A549 (cell line): ENCODE results near the gene PANK3.

ENCODE experiments used
- ESRRA ChIP-seq: fragments of 150-350 bp; IDR thresholded peaks from 2 replicates; pipeline ENCODE4 v1.6.1; 2014; ENCODE audit warnings: mild to moderate bottlenecking, low read length, borderline replicate concordance
- JUN ChIP-seq, 2 experiments: fragments of >200 bp; sonication (Bioruptor Twin); formaldehyde crosslinking; IDR thresholded peaks; 2 replicates in 1 of 2; 3 replicates in 1 of 2; pipeline ENCODE4 v1.6.1; 2016 to 2017

DNA sequence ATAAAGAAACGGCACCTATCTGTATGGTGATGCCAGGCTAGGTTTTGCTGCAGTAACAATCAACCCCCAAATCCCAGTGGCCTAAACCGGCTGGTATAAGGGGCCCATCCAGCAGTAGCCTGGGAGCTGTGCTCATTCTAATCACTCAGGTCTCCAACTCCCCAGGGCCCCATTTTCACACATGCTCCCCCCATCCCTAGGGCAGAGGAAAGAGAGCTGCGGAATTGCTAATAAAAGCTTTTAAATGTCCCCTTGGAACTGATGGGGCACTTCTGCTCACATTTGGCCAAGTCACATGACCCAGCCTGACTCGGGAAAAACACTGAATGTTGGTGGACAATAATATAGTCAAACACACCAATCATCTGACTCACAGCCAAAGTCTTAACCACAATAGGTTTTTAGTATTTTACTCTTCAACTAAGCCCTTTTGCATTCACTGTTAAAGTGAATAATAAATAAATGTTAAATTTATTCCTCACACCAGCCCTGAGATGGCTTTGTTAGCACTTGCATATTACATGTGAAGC is 48.5 kb downstream of the PANK3 start:
- no peak for TF ChIP-seq JUN (IDR thresholded peaks at IDR 0.05)
- no peak for TF ChIP-seq ESRRA
